ENCODE data around the gene MFAP4. TPM values are rescaled to one million over a fixed set of nuclear protein-coding genes. Genes with fewer than 3 reads are reported as not detected.

Gene MFAP4
- total RNA-seq, 1 experiment from 2014 or later: 0.69 TPM

- DNase-seq (ENCODE audit: low read depth): no peak
Observed at GRCh38 chr17:19333736-19334290, 53.2 kb downstream of the MFAP4 start.

Other genes starting within 250 kb of the MFAP4 start
- gene EPN2, start 149.8 kb downstream of the MFAP4 start, total RNA-seq (2014; rRNA removed; shearing (Covaris generic)): 16.3 and 37.3 TPM in 2 replicates
- gene B9D1, start 24.5 kb downstream of the MFAP4 start, total RNA-seq (2014; rRNA removed; shearing (Covaris generic)): 33.8 and 42.5 TPM in 2 replicates
- gene MAPK7, start 8.7 kb downstream of the MFAP4 start, total RNA-seq (2014; rRNA removed; shearing (Covaris generic)): 6.0 and 11.7 TPM in 2 replicates
- gene RNF112, start 24.0 kb upstream of the MFAP4 start, total RNA-seq (2014; rRNA removed; shearing (Covaris generic)): 0.11 and 0.57 TPM in 2 replicates
- gene SLC47A1, start 146.7 kb upstream of the MFAP4 start, total RNA-seq (2014; rRNA removed; shearing (Covaris generic)): not detected in 2 replicates

Measured in Daoy (cell line).